Measurements from ENCODE around the gene CAMK2A. TPM values are rescaled to one million over a fixed set of nuclear protein-coding genes. Genes with fewer than 3 reads are reported as not detected.
A peak's percentile ranks its signal among the peaks of the same experiment; 100 is the strongest.

Gene CAMK2A
- polyA plus RNA-seq, 2 of the 4 experiments (the other 2 are of a cell fraction), result 0.09 to 0.93 TPM

DNA sequence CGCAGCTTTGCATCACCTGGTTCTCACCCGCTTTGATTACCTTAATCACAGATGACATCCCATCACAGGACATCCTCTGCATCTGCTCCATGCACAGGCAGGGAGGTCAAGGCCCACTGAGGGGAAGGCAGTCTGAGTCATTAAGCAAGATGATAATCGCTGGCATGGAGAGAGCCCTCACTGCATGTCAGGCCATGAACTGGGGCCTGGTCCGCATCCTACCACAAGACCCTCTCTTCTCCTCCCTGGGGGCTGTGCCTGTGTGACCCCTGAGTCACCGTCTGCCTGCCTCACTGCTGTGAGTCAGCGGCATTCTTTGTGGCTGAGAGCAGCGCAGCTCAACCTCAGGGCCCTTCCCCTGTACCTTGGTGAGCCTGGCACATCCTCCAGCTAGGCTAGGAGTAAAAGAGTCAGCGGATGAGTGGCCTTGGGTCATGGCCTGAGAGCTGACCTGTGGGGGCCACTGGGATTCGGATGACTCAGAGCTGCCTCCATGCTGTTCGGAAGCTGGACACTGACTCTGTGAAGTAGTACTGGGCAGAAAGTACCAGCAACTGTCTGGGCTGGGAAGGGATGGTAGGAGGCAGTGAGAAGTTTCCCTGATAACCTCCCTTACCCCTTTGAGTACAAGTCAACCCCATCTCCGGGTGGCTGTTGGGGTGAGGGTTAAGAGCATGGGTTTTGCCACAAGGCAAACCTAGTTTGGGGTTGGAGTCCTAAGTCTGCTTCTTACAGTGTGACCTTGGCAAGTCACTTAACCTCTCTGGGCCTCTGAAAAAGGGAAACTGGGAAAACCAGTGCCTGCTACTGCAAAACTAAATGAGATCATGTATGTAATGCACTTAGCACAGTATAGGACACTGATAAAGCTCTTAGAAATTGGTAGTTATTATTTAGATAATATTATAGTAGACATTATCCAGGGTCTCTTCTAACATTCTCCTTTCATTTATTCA lies 27.8 kb upstream of the CAMK2A start (continued):
- TF ChIP-seq HOXB13 (CRISPR knock-in tag; IDR thresholded peaks at IDR 0.05; ENCODE audit: low read depth), result no peak
- TF ChIP-seq GATA3 (IDR thresholded peaks at IDR 0.05; ENCODE audit: borderline replicate concordance), result peak; percentile 95
- TF ChIP-seq, protein P1, sequence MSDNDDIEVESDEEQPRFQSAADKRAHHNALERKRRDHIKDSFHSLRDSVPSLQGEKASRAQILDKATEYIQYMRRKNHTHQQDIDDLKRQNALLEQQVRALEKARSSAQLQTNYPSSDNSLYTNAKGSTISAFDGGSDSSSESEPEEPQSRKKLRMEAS (IDR thresholded peaks at IDR 0.05), result peak; percentile 94
- peak; percentile 86 to 94 for TF ChIP-seq JUN (IDR thresholded peaks at IDR 0.05)
- peak; percentile 98 for TF ChIP-seq JUNB (IDR thresholded peaks at IDR 0.05)
- TF ChIP-seq RNF2 (IDR thresholded peaks at IDR 0.05; ENCODE audit: borderline replicate concordance, low read depth), result no peak
- 0 out of 2 replicates have a peak, but pooled peaks have one; percentile 10 for TF ChIP-seq HOXB5 (CRISPR knock-in tag; IDR thresholded peaks at IDR 0.05)
- peak; percentile 97 for TF ChIP-seq FOSL2 (IDR thresholded peaks at IDR 0.05)
- TF ChIP-seq FOSL2 (CRISPR knock-in tag; IDR thresholded peaks at IDR 0.05), result peak; percentile 99

DNA sequence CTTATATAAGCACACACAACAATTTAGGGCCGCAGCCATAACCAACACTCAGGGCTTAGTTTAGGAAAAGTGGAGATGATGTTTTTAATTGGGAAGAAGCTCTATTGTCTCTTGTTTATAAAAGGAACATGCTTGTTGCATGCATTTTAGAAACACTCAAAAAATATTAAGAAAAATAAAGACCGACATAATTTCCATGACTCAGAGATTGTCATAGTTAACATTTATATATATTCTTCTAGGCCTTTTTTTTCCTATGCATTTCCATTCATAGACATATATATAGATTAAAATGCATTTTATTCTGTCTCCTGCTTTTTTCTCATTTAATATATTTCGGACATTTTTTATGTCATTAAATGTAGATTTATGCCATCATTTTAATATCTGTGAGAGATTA lies 26.7 kb upstream of the CAMK2A start:
- peak overlapping the region; percentile 91 to 97 for H3K27ac ChIP-seq
- H3K9me3 ChIP-seq, result no peaks in the 10 kb centered on the region
- peak overlapping the region; percentile 75 for H3K4me2 ChIP-seq
- DNase-seq (ENCODE audit: low read depth in 1 of 2, low spot score in 1 of 2), result no peak
- 70% methylated on average over 3 of the region's 3 CpGs for WGBS (ENCODE audit: missing lambda C conversion rate)
- ATAC-seq, result no peak
- peaks cover 49% of the 10 kb centered on the region for H3K4me1 ChIP-seq
- TF ChIP-seq, protein P2, sequence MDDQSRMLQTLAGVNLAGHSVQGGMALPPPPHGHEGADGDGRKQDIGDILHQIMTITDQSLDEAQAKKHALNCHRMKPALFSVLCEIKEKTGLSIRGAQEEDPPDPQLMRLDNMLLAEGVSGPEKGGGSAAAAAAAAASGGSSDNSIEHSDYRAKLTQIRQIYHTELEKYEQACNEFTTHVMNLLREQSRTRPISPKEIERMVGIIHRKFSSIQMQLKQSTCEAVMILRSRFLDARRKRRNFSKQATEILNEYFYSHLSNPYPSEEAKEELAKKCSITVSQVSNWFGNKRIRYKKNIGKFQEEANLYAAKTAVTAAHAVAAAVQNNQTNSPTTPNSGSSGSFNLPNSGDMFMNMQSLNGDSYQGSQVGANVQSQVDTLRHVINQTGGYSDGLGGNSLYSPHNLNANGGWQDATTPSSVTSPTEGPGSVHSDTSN (IDR thresholded peaks at IDR 0.05), result no peak
- TF ChIP-seq ZC3H11A (IDR thresholded peaks at IDR 0.05) (no peak), RARB (CRISPR knock-in tag; IDR thresholded peaks at IDR 0.05) (no peak), FOSB (CRISPR knock-in tag; IDR thresholded peaks at IDR 0.05) (no peak), RFX5 (IDR thresholded peaks at IDR 0.05) (no peak), TP53 (CRISPR knock-in tag; IDR thresholded peaks at IDR 0.05) (no peak), ZNF302 (CRISPR knock-in tag; IDR thresholded peaks at IDR 0.05) (no peak), CBX8 (IDR thresholded peaks at IDR 0.05) (no peak), CEBPB (IDR thresholded peaks at IDR 0.05) (no peak), TFCP2L1 (CRISPR knock-in tag; IDR thresholded peaks at IDR 0.05) (no peak), POLR2AphosphoS2 (conservative IDR thresholded peaks at IDR 0.05; ENCODE audit: low read length) (no peak)
- TF ChIP-seq, protein P3, sequence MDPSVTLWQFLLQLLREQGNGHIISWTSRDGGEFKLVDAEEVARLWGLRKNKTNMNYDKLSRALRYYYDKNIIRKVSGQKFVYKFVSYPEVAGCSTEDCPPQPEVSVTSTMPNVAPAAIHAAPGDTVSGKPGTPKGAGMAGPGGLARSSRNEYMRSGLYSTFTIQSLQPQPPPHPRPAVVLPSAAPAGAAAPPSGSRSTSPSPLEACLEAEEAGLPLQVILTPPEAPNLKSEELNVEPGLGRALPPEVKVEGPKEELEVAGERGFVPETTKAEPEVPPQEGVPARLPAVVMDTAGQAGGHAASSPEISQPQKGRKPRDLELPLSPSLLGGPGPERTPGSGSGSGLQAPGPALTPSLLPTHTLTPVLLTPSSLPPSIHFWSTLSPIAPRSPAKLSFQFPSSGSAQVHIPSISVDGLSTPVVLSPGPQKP (IDR thresholded peaks at IDR 0.05; ENCODE audit: low read depth, low read length), result no peak
- TF ChIP-seq, protein P4, sequence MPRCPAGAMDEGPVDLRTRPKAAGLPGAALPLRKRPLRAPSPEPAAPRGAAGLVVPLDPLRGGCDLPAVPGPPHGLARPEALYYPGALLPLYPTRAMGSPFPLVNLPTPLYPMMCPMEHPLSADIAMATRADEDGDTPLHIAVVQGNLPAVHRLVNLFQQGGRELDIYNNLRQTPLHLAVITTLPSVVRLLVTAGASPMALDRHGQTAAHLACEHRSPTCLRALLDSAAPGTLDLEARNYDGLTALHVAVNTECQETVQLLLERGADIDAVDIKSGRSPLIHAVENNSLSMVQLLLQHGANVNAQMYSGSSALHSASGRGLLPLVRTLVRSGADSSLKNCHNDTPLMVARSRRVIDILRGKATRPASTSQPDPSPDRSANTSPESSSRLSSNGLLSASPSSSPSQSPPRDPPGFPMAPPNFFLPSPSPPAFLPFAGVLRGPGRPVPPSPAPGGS (IDR thresholded peaks at IDR 0.05), result no peak
- TF ChIP-seq, protein P5, sequence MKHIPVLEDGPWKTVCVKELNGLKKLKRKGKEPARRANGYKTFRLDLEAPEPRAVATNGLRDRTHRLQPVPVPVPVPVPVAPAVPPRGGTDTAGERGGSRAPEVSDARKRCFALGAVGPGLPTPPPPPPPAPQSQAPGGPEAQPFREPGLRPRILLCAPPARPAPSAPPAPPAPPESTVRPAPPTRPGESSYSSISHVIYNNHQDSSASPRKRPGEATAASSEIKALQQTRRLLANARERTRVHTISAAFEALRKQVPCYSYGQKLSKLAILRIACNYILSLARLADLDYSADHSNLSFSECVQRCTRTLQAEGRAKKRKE (CRISPR knock-in tag; IDR thresholded peaks at IDR 0.05; ENCODE audit: low read depth), result no peak
- H3K4me3 ChIP-seq, result no peak overlapping the region
- CTCF ChIA-PET, result interaction anchor here (0.7 to 2.1 kb wide), 4 partner anchors 14 to 755 kb away, joined by 3 to 12 read pairs (median 4); partner anchors contain the start of gene ARSI
- POLR2A ChIA-PET, result interaction anchor here (2.0 kb wide), 1 partner anchor 14 kb away, joined by 5 read pairs; the partner anchor contains the start of gene ARSI
- no peak for FAIRE-seq

Measured in A549 (cell line).